ENCODE results near the gene ZAP70. TPM values are rescaled to one million over a fixed set of nuclear protein-coding genes. Genes with fewer than 3 reads are reported as not detected.

Gene ZAP70
- polyA plus RNA-seq, 1 donor (not counting 4 experiments of a cell fraction or from before 2014, with no cell fraction given), result 1.6 TPM

- dilution Hi-C loops (cut with MboI; ENCODE audit: extremely low pct_ligation_motif_present, low sequenced_read_pairs), result no loop called here
- Histone ChIP-seq H3K4me1 (ENCODE audit: control insufficient read depth, extremely low read depth, insufficient read depth, low read length) (peaks cover 9% of the 10 kb centered on the region), H3K27me3 (ENCODE audit: control insufficient read depth, extremely low read depth, insufficient read depth, low read length) (peaks cover 9% of the 10 kb centered on the region), H4K20me1 (ENCODE audit: control insufficient read depth, extremely low read depth, insufficient read depth, low read length) (no peaks in the 10 kb centered on the region), H2AFZ (ENCODE audit: control insufficient read depth, low read length) (no peak overlapping the region), H3K36me3 (ENCODE audit: control insufficient read depth in 2 of 2, extremely low read depth in 1 of 2, insufficient read depth in 2 of 2, low read length in 2 of 2) (no peaks in the 10 kb centered on the region), H3K27ac (ENCODE audit: control insufficient read depth, insufficient read depth, low read length) (no peak overlapping the region), H3K79me2 (ENCODE audit: control insufficient read depth, insufficient read depth, low read length) (no peaks in the 10 kb centered on the region), H3K4me2 (ENCODE audit: control insufficient read depth, extremely low read depth, insufficient read depth, low read depth, low read length) (no peak overlapping the region), H3K9me3 (ENCODE audit: control insufficient read depth, low read depth, low read length) (peaks cover 3% of the 10 kb centered on the region), H3K9me1 (ENCODE audit: control insufficient read depth, extremely low read depth, insufficient read depth, low read length) (no peaks in the 10 kb centered on the region), H3K9ac (ENCODE audit: control insufficient read depth, extremely low read depth, insufficient read depth, low read length) (no peak overlapping the region), H3K4me3 (ENCODE audit: control insufficient read depth in 2 of 3, extremely low read depth in 1 of 3, insufficient read depth in 2 of 3, low read depth in 1 of 3, low read length in 3 of 3) (no peak overlapping the region)
- no peak for DNase-seq (ENCODE audit: low read depth, low spot score)
- TF ChIP-seq EZH2 (IDR thresholded peaks at IDR 0.05; ENCODE audit: low read length) (no peak), CTCF (optimal IDR thresholded peaks at IDR 0.05 in 1 of 3, IDR thresholded peaks at IDR 0.05 in 1 of 3, conservative IDR thresholded peaks at IDR 0.05 in 1 of 3; ENCODE audit: extremely low read depth in 1 of 3, insufficient read depth in 2 of 3, low read length in 3 of 3) (no peak)
- peak; percentile 60 for FAIRE-seq
Measured at GRCh38 chr2:97728091-97728731, 14.8 kb downstream of the ZAP70 start.

GRCh38 chr2:97730245-97730644, 16.9 kb downstream of the ZAP70 start:
- H4K20me1 ChIP-seq (ENCODE audit: control insufficient read depth, extremely low read depth, insufficient read depth, low read length), result no peaks in the 10 kb centered on the region
- H3K9ac ChIP-seq (ENCODE audit: control insufficient read depth, extremely low read depth, insufficient read depth, low read length), result no peak overlapping the region
- DNase-seq (ENCODE audit: low read depth, low spot score) (peak; percentile 64), FAIRE-seq (peak; percentile 52)
- H3K36me3 ChIP-seq (ENCODE audit: control insufficient read depth in 2 of 2, extremely low read depth in 1 of 2, insufficient read depth in 2 of 2, low read length in 2 of 2), result no peaks in the 10 kb centered on the region
- H3K9me1 ChIP-seq (ENCODE audit: control insufficient read depth, extremely low read depth, insufficient read depth, low read length), result no peaks in the 10 kb centered on the region
- no peaks in the 10 kb centered on the region for H3K27me3 ChIP-seq (ENCODE audit: control insufficient read depth, extremely low read depth, insufficient read depth, low read length)
- H3K27ac ChIP-seq (ENCODE audit: control insufficient read depth, insufficient read depth, low read length), result no peak overlapping the region
- no peaks in the 10 kb centered on the region for H3K79me2 ChIP-seq (ENCODE audit: control insufficient read depth, insufficient read depth, low read length)
- TF ChIP-seq EZH2 (IDR thresholded peaks at IDR 0.05; ENCODE audit: low read length), result no peak
- no peak for TF ChIP-seq CTCF (optimal IDR thresholded peaks at IDR 0.05 in 1 of 3, IDR thresholded peaks at IDR 0.05 in 1 of 3, conservative IDR thresholded peaks at IDR 0.05 in 1 of 3; ENCODE audit: extremely low read depth in 1 of 3, insufficient read depth in 2 of 3, low read length in 3 of 3)
- peaks cover 9% of the 10 kb centered on the region for H3K4me1 ChIP-seq (ENCODE audit: control insufficient read depth, extremely low read depth, insufficient read depth, low read length)
- H3K4me2 ChIP-seq (ENCODE audit: control insufficient read depth, extremely low read depth, insufficient read depth, low read depth, low read length), result no peak overlapping the region
- H2AFZ ChIP-seq (ENCODE audit: control insufficient read depth, low read length), result no peak overlapping the region
- H3K4me3 ChIP-seq (ENCODE audit: control insufficient read depth in 2 of 3, extremely low read depth in 1 of 3, insufficient read depth in 2 of 3, low read depth in 1 of 3, low read length in 3 of 3), result no peak overlapping the region
- dilution Hi-C loops (cut with MboI; ENCODE audit: extremely low pct_ligation_motif_present, low sequenced_read_pairs), result no loop called here
- H3K9me3 ChIP-seq (ENCODE audit: control insufficient read depth, low read depth, low read length), result peaks cover 3% of the 10 kb centered on the region

Measured in keratinocyte (primary cell).